SJCRH30 (cell line): ENCODE data around the gene TICAM1. TPM values are rescaled to one million over a fixed set of nuclear protein-coding genes. Genes with fewer than 3 reads are reported as not detected.
"Not testable (repeated sequence)": the region's sequence is repeated elsewhere in the genome, so short reads cannot be mapped to it uniquely, and the experiment has no call there.

Experiments
- DNase-seq, 2 experiments: peaks; one replicate each; pipeline ENCODE4 v3.0.0-alpha.2; 2015 to 2020
- H3K27ac ChIP-seq: fragments of 250-450 bp; sonication (Bioruptor Pico); 2 replicates; pipeline ENCODE4 v1.5.1; 2020; ENCODE audit warnings: mild to moderate bottlenecking, moderate library complexity
- H3K27me3 ChIP-seq: fragments of 250-450 bp; sonication (Bioruptor Pico); 2 replicates; pipeline ENCODE4 v1.5.1; 2020; ENCODE audit warnings: mild to moderate bottlenecking, moderate library complexity
- H3K36me3 ChIP-seq: fragments of 250-450 bp; sonication (Bioruptor Pico); 2 replicates; pipeline ENCODE4 v1.5.1; 2020; ENCODE audit warnings: mild to moderate bottlenecking, moderate library complexity
- H3K4me1 ChIP-seq: fragments of 250-450 bp; sonication (Bioruptor Pico); 2 replicates; pipeline ENCODE4 v1.5.1; 2020; ENCODE audit warnings: mild to moderate bottlenecking, moderate library complexity
- H3K4me3 ChIP-seq: fragments of 250-450 bp; sonication (Bioruptor Pico); 2 replicates; pipeline ENCODE4 v1.5.1; 2020; ENCODE audit warnings: mild to moderate bottlenecking, moderate library complexity
- H3K9me3 ChIP-seq: fragments of 250-450 bp; sonication (Bioruptor Pico); replicated peaks from 2 replicates; pipeline ENCODE4 v1.5.1; 2020; ENCODE audit warnings: mild to moderate bottlenecking, moderate library complexity
- total RNA-seq: library from RNA; depleted of rRNA; stranded (reverse); fragments of >200 nt; shearing (Covaris generic); gene quantifications from 2 replicates; pipeline ENCODE4 v1.2.3, GENCODE V29; 2014

Gene TICAM1
- total RNA-seq, 1 experiment from 2014 or later, result 1.4 TPM

- not testable (repeated sequence) for H3K27ac ChIP-seq, H3K4me3 ChIP-seq, DNase-seq, H3K27me3 ChIP-seq, H3K9me3 ChIP-seq, H3K4me1 ChIP-seq
- peaks cover 14% of the 10 kb centered on the region for H3K36me3 ChIP-seq
Measured at GRCh38 chr19:4853506-4853905, 22.0 kb upstream of the TICAM1 start.

GRCh38 chr19:4852484-4852883, 21.0 kb upstream of the TICAM1 start:
- H3K9me3 ChIP-seq, result no peaks in the 10 kb centered on the region
- H3K36me3 ChIP-seq, result peaks cover 14% of the 10 kb centered on the region
- H3K4me3 ChIP-seq, result no peak overlapping the region
- H3K27me3 ChIP-seq, result no peaks in the 10 kb centered on the region
- no peak overlapping the region for H3K27ac ChIP-seq
- no peak for DNase-seq
- H3K4me1 ChIP-seq, result no peaks in the 10 kb centered on the region

- H3K27me3 ChIP-seq, result no peaks in the 10 kb centered on the region
Measured at GRCh38 chr19:4851551-4852290, 20.2 kb upstream of the TICAM1 start.

DNA sequence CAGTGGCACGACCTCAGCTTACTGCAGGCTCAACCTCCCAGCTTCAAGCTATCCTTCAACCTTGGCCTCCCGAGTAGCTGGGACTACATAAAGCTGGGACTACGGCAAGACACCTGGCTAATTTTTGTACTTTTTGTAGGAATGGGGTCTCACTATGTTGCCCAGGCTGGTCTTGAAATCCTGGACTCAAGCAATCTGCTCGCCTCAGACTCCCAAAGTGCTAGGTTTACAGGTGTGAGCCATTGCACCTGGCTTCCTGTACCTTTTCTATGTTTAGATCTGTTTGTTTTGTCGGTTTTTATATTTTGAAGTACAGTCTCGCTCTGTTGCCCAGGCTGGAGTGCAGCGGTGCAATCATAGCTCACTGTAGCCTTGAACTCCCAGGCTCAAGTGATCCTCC, 17.5 kb upstream of the TICAM1 start:
- no peak overlapping the region for H3K4me3 ChIP-seq
- DNase-seq, result no peak
- no peaks in the 10 kb centered on the region for H3K4me1 ChIP-seq
- H3K27me3 ChIP-seq, result no peaks in the 10 kb centered on the region
- H3K9me3 ChIP-seq, result no peaks in the 10 kb centered on the region
- H3K36me3 ChIP-seq, result peaks cover 27% of the 10 kb centered on the region
- no peak overlapping the region for H3K27ac ChIP-seq

More at GRCh38 chr19:4851551-4852290, 20.2 kb upstream of the TICAM1 start:
- Histone ChIP-seq H3K36me3 (peaks cover 18% of the 10 kb centered on the region), H3K4me3 (no peak overlapping the region), H3K4me1 (no peaks in the 10 kb centered on the region), H3K27ac (no peak overlapping the region), H3K9me3 (no peaks in the 10 kb centered on the region)
- peak; percentile 67 to 79 for DNase-seq

GRCh38 chr19:4847190-4847973, 15.9 kb upstream of the TICAM1 start:
- no peaks in the 10 kb centered on the region for H3K9me3 ChIP-seq
- H3K27ac ChIP-seq, result no peak overlapping the region
- H3K4me3 ChIP-seq, result no peak overlapping the region
- H3K36me3 ChIP-seq, result peaks cover 33% of the 10 kb centered on the region
- DNase-seq, result no peak
- no peaks in the 10 kb centered on the region for H3K27me3 ChIP-seq
- peaks cover 5% of the 10 kb centered on the region for H3K4me1 ChIP-seq

DNA sequence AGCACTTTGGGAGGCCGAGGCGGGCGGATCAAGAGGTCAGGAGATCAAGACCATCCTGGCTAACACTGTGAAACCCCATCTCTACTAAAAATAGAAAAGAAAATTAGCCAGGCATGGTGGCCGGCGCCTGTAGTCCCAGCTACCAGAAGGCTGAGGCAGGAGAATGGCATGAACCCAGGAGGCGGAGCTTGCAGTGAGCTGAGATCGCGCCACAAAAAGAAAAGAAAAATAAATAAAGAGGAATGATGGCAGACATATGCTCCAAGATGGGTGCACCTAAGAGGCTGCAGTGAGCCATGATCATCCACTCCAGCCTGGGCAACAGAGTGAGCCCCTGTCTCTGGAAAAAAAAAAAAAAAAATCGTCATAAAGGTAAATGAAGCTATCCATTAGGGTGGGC, 14.5 kb upstream of the TICAM1 start:
- peaks cover 28% of the 10 kb centered on the region for H3K36me3 ChIP-seq
- not testable (repeated sequence) for H3K27me3 ChIP-seq, H3K9me3 ChIP-seq, H3K4me3 ChIP-seq, H3K27ac ChIP-seq, H3K4me1 ChIP-seq
- peak in 1 of 2 experiments; percentile 37 for DNase-seq

DNA sequence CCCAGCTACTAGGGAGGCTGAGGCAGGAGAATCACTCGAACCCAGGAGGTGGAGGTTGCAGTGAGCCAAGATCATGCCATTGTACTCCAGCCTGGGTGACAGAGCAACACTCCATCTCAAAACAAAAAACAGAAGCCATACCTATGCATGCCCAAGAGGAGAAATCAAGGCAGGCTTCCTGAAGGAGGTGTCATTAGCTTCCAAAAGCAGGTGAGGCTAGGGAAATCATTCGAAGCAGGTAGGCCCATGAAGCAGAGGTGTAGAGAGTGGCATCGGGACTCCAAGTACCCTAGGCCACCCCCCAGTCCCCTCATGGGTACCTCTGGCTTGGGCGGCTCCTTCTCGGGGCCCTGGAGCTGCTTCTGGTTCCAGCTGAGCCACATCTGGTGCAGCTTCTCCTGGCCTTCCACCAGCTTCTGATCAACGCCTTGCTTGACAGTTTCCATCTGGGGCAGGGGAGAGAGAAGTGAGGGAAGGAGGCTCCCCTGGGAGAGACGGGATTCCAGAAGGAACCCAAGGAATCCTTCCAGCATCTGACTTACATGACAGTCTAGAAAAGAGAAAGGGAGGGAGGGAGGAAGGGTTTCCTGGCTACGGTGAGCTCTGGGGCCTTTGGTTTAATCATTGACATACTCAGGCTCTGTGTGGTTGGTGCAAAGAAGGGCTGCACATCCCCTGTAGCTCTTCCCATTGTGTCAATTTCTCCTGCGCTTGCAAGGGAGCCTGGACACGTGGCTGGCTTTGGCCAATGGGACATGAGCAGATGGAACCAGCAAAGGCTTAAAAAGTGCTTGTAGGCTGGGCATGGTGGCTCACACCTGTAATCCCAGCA, 13.1 kb upstream of the TICAM1 start:
- Histone ChIP-seq H3K36me3 (peaks cover 31% of the 10 kb centered on the region), H3K27me3 (no peaks in the 10 kb centered on the region), H3K4me3 (no peak overlapping the region), H3K27ac (no peak overlapping the region), H3K9me3 (no peaks in the 10 kb centered on the region), H3K4me1 (peaks cover 9% of the 10 kb centered on the region)
- no peak for DNase-seq

DNA sequence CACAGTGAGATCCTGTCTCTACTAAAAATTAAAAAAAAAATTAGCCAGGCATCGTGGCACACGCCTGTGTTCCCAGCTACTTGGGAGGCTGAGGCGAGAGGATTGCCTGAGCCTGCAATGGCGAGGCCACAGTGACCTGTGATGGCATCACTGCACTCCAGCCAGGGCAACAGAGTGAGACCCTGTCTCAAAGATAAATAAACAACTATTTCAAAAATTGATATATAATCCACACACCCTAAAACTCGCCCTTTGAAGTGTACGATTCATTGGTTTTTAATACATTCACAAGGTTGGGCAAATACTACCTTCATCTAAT, 12.1 kb upstream of the TICAM1 start:
- no peaks in the 10 kb centered on the region for H3K27me3 ChIP-seq
- DNase-seq, result no peak
- peaks cover 38% of the 10 kb centered on the region for H3K36me3 ChIP-seq

GRCh38 chr19:4839192-4839591, 7.7 kb upstream of the TICAM1 start:
- no peak for DNase-seq
- H3K36me3 ChIP-seq, result peaks cover 24% of the 10 kb centered on the region

More for the DNA sequence above, 12.1 kb upstream of the TICAM1 start:
- Histone ChIP-seq H3K4me1 (peaks cover 9% of the 10 kb centered on the region), H3K9me3 (no peaks in the 10 kb centered on the region), H3K27ac (no peak overlapping the region), H3K4me3 (no peak overlapping the region)

GRCh38 chr19:4832776-4833175, 1.3 kb upstream of the TICAM1 start:
- H3K27me3 ChIP-seq, result no peaks in the 10 kb centered on the region
- 0 out of 2 replicates have a peak, but pooled peaks cover under 1% of the 10 kb centered on the region for H3K36me3 ChIP-seq
- no peaks in the 10 kb centered on the region for H3K9me3 ChIP-seq
- H3K4me3 ChIP-seq, result no peak overlapping the region
- H3K4me1 ChIP-seq, result no peaks in the 10 kb centered on the region
- H3K27ac ChIP-seq, result no peak overlapping the region
- DNase-seq, result no peak

More at GRCh38 chr19:4839192-4839591, 7.7 kb upstream of the TICAM1 start:
- H3K27me3 ChIP-seq, result no peaks in the 10 kb centered on the region
- no peak overlapping the region for H3K27ac ChIP-seq
- no peaks in the 10 kb centered on the region for H3K9me3 ChIP-seq
- H3K4me3 ChIP-seq, result no peak overlapping the region
- H3K4me1 ChIP-seq, result peaks cover 9% of the 10 kb centered on the region

DNA sequence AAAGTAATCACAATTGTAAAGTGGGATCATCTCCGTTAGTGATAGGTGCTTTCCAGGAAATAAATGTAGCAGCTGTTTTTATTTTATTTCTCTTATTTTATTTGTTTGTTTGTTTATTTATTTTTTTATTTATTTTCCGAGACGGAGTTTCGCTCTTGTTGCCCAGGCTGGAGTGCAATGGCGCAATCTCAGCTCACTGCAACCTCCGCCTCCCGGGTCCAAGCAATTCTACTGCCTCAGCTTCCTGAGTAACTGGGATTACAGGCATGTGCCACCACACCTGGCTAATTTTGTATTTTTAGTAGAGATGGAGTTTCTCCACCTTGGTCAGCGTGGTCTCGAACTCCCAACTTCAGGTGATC, 448 bp upstream of the TICAM1 start:
- not testable (repeated sequence) for H3K36me3 ChIP-seq, H3K4me1 ChIP-seq, H3K27me3 ChIP-seq, H3K27ac ChIP-seq, DNase-seq, H3K9me3 ChIP-seq
- peak overlapping the region; percentile 66 for H3K4me3 ChIP-seq

GRCh38 chr19:4830768-4831265, 695 bp downstream of the TICAM1 start:
- H3K9me3 ChIP-seq, result no peaks in the 10 kb centered on the region
- no peak for DNase-seq
- H3K36me3 ChIP-seq, result no peaks in the 10 kb centered on the region
- no peak overlapping the region for H3K27ac ChIP-seq
- H3K4me3 ChIP-seq, result peak overlapping the region; percentile 66
- no peaks in the 10 kb centered on the region for H3K27me3 ChIP-seq
- no peaks in the 10 kb centered on the region for H3K4me1 ChIP-seq

GRCh38 chr19:4830332-4830731, 1.2 kb downstream of the TICAM1 start:
- DNase-seq, result no peak

DNA sequence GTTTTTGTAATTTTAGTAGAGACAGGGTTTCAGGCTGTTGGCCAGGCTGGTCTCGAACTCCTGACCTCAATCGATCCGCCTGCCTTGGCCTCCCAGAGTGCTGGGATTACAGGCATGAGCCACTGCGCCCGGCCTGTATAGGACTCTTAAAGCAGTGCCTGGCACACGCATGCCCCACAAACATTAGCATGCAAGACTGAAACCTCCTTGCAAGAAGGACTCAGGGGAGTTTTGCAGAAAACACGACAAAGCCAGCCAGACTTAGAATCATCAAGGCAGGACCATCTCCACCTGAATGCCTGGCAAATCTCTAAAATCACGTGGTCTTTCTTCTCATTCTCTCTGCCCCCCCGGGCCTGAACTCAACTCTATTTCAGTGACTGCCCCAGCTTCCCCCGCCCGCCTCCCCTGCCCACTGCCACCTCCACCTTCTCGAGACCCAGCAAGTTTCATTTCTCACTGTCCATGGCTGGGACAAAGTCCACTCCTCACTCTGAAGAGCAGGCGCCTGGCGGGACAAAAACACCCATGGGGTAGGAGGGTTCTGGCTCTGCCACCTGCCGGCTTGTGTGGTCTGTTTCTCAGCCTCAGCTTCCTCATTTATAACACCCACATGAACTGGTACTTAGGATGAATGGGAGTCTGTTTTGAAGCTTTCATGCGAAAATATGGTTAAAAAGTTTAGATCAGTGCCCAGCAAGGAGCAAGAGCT, 2.4 kb downstream of the TICAM1 start:
- DNase-seq, result peak in 1 of 2 experiments; percentile 27

More at GRCh38 chr19:4830332-4830731, 1.2 kb downstream of the TICAM1 start:
- no peak overlapping the region for H3K27ac ChIP-seq
- H3K4me3 ChIP-seq, result no peak overlapping the region
- H3K9me3 ChIP-seq, result no peaks in the 10 kb centered on the region
- no peaks in the 10 kb centered on the region for H3K4me1 ChIP-seq
- no peaks in the 10 kb centered on the region for H3K27me3 ChIP-seq
- H3K36me3 ChIP-seq, result no peaks in the 10 kb centered on the region

More for the DNA sequence above, 2.4 kb downstream of the TICAM1 start:
- H3K4me3 ChIP-seq, result no peak overlapping the region
- no peaks in the 10 kb centered on the region for H3K27me3 ChIP-seq
- H3K36me3 ChIP-seq, result no peaks in the 10 kb centered on the region
- H3K27ac ChIP-seq, result no peak overlapping the region
- no peaks in the 10 kb centered on the region for H3K4me1 ChIP-seq
- no peaks in the 10 kb centered on the region for H3K9me3 ChIP-seq
